Trophoblast cell (in vitro differentiated cells and primary cell): ENCODE data around the gene TBRG1.

ENCODE experiments used
- DNase-seq, 2 donors: peaks; one replicate each; pipeline ENCODE4 v3.0.0-alpha.2; 2016
- H2AFZ ChIP-seq: 2 replicates; pipeline ENCODE4 v1.6.1; 2013; ENCODE audit warnings: low read length, moderate library complexity, mild to moderate bottlenecking; ENCODE audit not compliant: insufficient read depth, poor library complexity
- H2AK5ac ChIP-seq: 2 replicates; pipeline ENCODE4 v1.6.1; 2013; ENCODE audit warnings: mild to moderate bottlenecking, low read length
- H2BK120ac ChIP-seq: 2 replicates; pipeline ENCODE4 v1.6.1; 2013; ENCODE audit warnings: low read length, mild to moderate bottlenecking, moderate library complexity; ENCODE audit not compliant: insufficient read depth, poor library complexity
- H2BK12ac ChIP-seq: 2 replicates; pipeline ENCODE4 v1.6.1; 2013; ENCODE audit warnings: mild to moderate bottlenecking, low read length, moderate library complexity
- H2BK5ac ChIP-seq: 2 replicates; pipeline ENCODE4 v1.6.1; 2013; ENCODE audit warnings: low read length, low read depth, moderate library complexity, mild to moderate bottlenecking; ENCODE audit not compliant: poor library complexity
- H3K14ac ChIP-seq: 2 replicates; pipeline ENCODE4 v1.6.1; 2013; ENCODE audit warnings: mild to moderate bottlenecking, low read length
- H3K18ac ChIP-seq: 2 replicates; pipeline ENCODE4 v1.6.1; 2013; ENCODE audit warnings: mild to moderate bottlenecking, low read length
- H3K23ac ChIP-seq: 2 replicates; pipeline ENCODE4 v1.6.1; 2013; ENCODE audit warnings: low read length
- H3K27ac ChIP-seq: 2 replicates; pipeline ENCODE4 v1.5.1; 2013; ENCODE audit warnings: low read depth, mild to moderate bottlenecking, inconsistent platforms, low read length, moderate library complexity
- H3K27me3 ChIP-seq: 2 replicates; pipeline ENCODE4 v1.6.1; 2013; ENCODE audit warnings: inconsistent platforms, mild to moderate bottlenecking, low read length, moderate library complexity; ENCODE audit not compliant: insufficient read depth
- H3K36me3 ChIP-seq, 2 experiments: 1 replicate in 1 of 2; 2 replicates in 1 of 2; pipeline ENCODE4 v1.6.1; 2013; ENCODE audit warnings: low read length in 2 of 2, mild to moderate bottlenecking in 2 of 2, moderate library complexity in 1 of 2; ENCODE audit not compliant: insufficient read depth in 2 of 2, control insufficient read depth in 1 of 2
- H3K4ac ChIP-seq: 2 replicates; pipeline ENCODE4 v1.6.1; 2013; ENCODE audit warnings: low read depth, mild to moderate bottlenecking, low read length, moderate library complexity
- H3K4me1 ChIP-seq, 2 experiments: 1 replicate in 1 of 2; 2 replicates in 1 of 2; pipeline ENCODE4 v1.6.1; 2013; ENCODE audit warnings: low read length in 2 of 2, mild to moderate bottlenecking in 2 of 2, moderate library complexity in 1 of 2; ENCODE audit not compliant: insufficient read depth in 2 of 2, control insufficient read depth in 1 of 2
- H3K4me2 ChIP-seq: 2 replicates; pipeline ENCODE4 v1.6.1; 2013; ENCODE audit warnings: inconsistent platforms, mild to moderate bottlenecking, low read length, moderate library complexity
- H3K4me3 ChIP-seq: 2 replicates; pipeline ENCODE4 v1.5.1; 2013; ENCODE audit warnings: mild to moderate bottlenecking, low read depth, low read length, inconsistent platforms
- H3K79me1 ChIP-seq: one replicate; pipeline ENCODE4 v1.6.1; 2013; ENCODE audit warnings: low read length
- H3K79me2 ChIP-seq: 2 replicates; pipeline ENCODE4 v1.6.1; 2013; ENCODE audit warnings: low read length, mild to moderate bottlenecking; ENCODE audit not compliant: control insufficient read depth, insufficient read depth, poor library complexity
- H3K9ac ChIP-seq: 2 replicates; pipeline ENCODE4 v1.6.1; 2013; ENCODE audit warnings: mild to moderate bottlenecking, low read length
- H3K9me3 ChIP-seq: 2 replicates; pipeline ENCODE4 v1.6.1; 2013; ENCODE audit warnings: low read depth, mild to moderate bottlenecking, control low read depth, inconsistent platforms, low read length; ENCODE audit not compliant: insufficient read depth
- H4K12ac ChIP-seq: 2 replicates; pipeline ENCODE4 v1.6.1; 2013; ENCODE audit warnings: low read depth, mild to moderate bottlenecking, low read length, moderate library complexity
- H4K8ac ChIP-seq: 2 replicates; pipeline ENCODE4 v1.6.1; 2013; ENCODE audit warnings: low read depth, mild to moderate bottlenecking, low read length, moderate library complexity
- H4K91ac ChIP-seq: one replicate; pipeline ENCODE4 v1.6.1; 2013; ENCODE audit warnings: low read depth, mild to moderate bottlenecking, low read length, moderate library complexity
- WGBS: extraction: QIAGEN DNeasy Blood & Tissue Kit; methylation state at CpG from one replicate; pipeline ENCODE4 v1.1.7; 2013; ENCODE audit warnings: missing lambda C conversion rate; ENCODE audit not compliant: insufficient read length, insufficient coverage; ENCODE audit errors: extremely low coverage; 5-methylcytosine and 5-hydroxymethylcytosine counted together

Gene TBRG1

GRCh38 chr11:124608147-124608546, 14.5 kb upstream of the TBRG1 start:
- Histone ChIP-seq H3K14ac (no peak overlapping the region), H4K8ac (no peak overlapping the region), H3K79me2 (no peaks in the 10 kb centered on the region), H3K4me2 (no peak overlapping the region), H2AFZ (no peak overlapping the region), H2BK120ac (no peak overlapping the region), H4K12ac (no peak overlapping the region), H3K4me3 (no peak overlapping the region), H3K4ac (no peak overlapping the region), H3K4me1 (no peaks in the 10 kb centered on the region), H2BK5ac (no peak overlapping the region), H3K27me3 (no peaks in the 10 kb centered on the region), H3K9ac (no peak overlapping the region), H3K18ac (no peak overlapping the region), H3K23ac (no peak overlapping the region), H4K91ac (no peak overlapping the region), H2AK5ac (no peak overlapping the region), H2BK12ac (no peak overlapping the region), H3K36me3 (no peaks in the 10 kb centered on the region), H3K79me1 (no peaks in the 10 kb centered on the region), H3K27ac (no peak overlapping the region), H3K9me3 (no peaks in the 10 kb centered on the region)
- no peak for DNase-seq

- Histone ChIP-seq H4K91ac (no peak overlapping the region), H2AFZ (no peak overlapping the region), H4K12ac (no peak overlapping the region), H3K4me2 (no peak overlapping the region), H3K27ac (no peak overlapping the region), H3K79me1 (no peaks in the 10 kb centered on the region), H3K18ac (no peak overlapping the region), H3K79me2 (no peaks in the 10 kb centered on the region), H3K4me1 (no peaks in the 10 kb centered on the region), H4K8ac (no peak overlapping the region), H2BK120ac (no peak overlapping the region), H3K27me3 (no peaks in the 10 kb centered on the region), H2BK5ac (no peak overlapping the region), H3K9me3 (no peaks in the 10 kb centered on the region), H3K4ac (no peak overlapping the region), H3K14ac (no peak overlapping the region), H2BK12ac (no peak overlapping the region), H3K23ac (no peak overlapping the region), H3K36me3 (no peaks in the 10 kb centered on the region), H3K4me3 (no peak overlapping the region), H2AK5ac (no peak overlapping the region), H3K9ac (no peak overlapping the region)
- no CpG with 5 or more reads among the region's 2 CpGs for WGBS
- DNase-seq = no peak
These were observed 12.4 kb upstream of the TBRG1 start for GRCh38 chr11:124610295-124610694.

GRCh38 chr11:124611064-124611463, 11.6 kb upstream of the TBRG1 start, which contains the start of gene PANX3:
Gene PANX3 (plus strand): TSS chr11:124611428. CDS start chr11:124611557, 129 bp downstream.
- no peak within 1 kb of the TSS for H4K12ac ChIP-seq
- H2AK5ac ChIP-seq = no peak within 1 kb of the TSS
- no peak within 1 kb of the TSS for H4K8ac ChIP-seq
- no peaks in the 10 kb centered on the region for H3K9me3 ChIP-seq
- no peak within 1 kb of the TSS for H3K4ac ChIP-seq
- H2BK120ac ChIP-seq = no peak within 1 kb of the TSS
- no peaks in the 10 kb centered on the region for H3K79me2 ChIP-seq
- no peak for DNase-seq
- no peak within 1 kb of the TSS for H3K4me2 ChIP-seq
- no peak within 1 kb of the TSS for H3K14ac ChIP-seq
- WGBS = no CpG with 5 or more reads among the region's 5 CpGs
- H2BK12ac ChIP-seq = no peak within 1 kb of the TSS
- no peak within 1 kb of the TSS for H3K23ac ChIP-seq
- H3K79me1 ChIP-seq = no peaks in the 10 kb centered on the region
- no peak within 1 kb of the TSS for H2AFZ ChIP-seq
- no peak within 1 kb of the TSS for H2BK5ac ChIP-seq
- H3K27ac ChIP-seq = no peak within 1 kb of the TSS
- no peaks in the 10 kb centered on the region for H3K27me3 ChIP-seq
- peak within 1 kb of the TSS; percentile 25 for H3K4me3 ChIP-seq
- H3K9ac ChIP-seq = no peak within 1 kb of the TSS
- H3K36me3 ChIP-seq = no peaks in the 10 kb centered on the region
- no peak within 1 kb of the TSS for H4K91ac ChIP-seq
- no peaks in the 10 kb centered on the region for H3K4me1 ChIP-seq
- no peak within 1 kb of the TSS for H3K18ac ChIP-seq

GRCh38 chr11:124612045-124612444, 10.6 kb upstream of the TBRG1 start:
- Histone ChIP-seq H3K9ac (no peak overlapping the region), H3K4me3 (no peak overlapping the region), H3K27me3 (no peaks in the 10 kb centered on the region), H2BK120ac (no peak overlapping the region), H2AK5ac (no peak overlapping the region), H3K14ac (no peak overlapping the region), H3K36me3 (no peaks in the 10 kb centered on the region), H3K9me3 (no peaks in the 10 kb centered on the region), H4K12ac (no peak overlapping the region), H3K4ac (no peak overlapping the region), H3K79me1 (no peaks in the 10 kb centered on the region), H4K91ac (no peak overlapping the region), H3K4me1 (no peaks in the 10 kb centered on the region), H3K27ac (no peak overlapping the region), H3K23ac (no peak overlapping the region), H4K8ac (no peak overlapping the region), H3K4me2 (no peak overlapping the region), H3K79me2 (no peaks in the 10 kb centered on the region), H2AFZ (no peak overlapping the region), H2BK12ac (no peak overlapping the region), H3K18ac (no peak overlapping the region), H2BK5ac (no peak overlapping the region)
- DNase-seq = no peak
- WGBS = no CpG with 5 or more reads among the region's 3 CpGs
